Panc1 (cell line): ENCODE results near the gene NRM.

Source experiments
- CTCF ChIP-seq: fragments of 450-650 bp; IDR thresholded peaks from 2 replicates; pipeline ENCODE4 v1.5.1; 2017; ENCODE audit warnings: mild to moderate bottlenecking
- TCF7L2 ChIP-seq: IDR thresholded peaks from 2 replicates; pipeline ENCODE4 v1.6.1; 2011; ENCODE audit warnings: mild to moderate bottlenecking, low read depth, low read length, inconsistent platforms

- TF ChIP-seq CTCF (no peak), TCF7L2 (no peak)
These were observed 35.1 kb upstream of the NRM start for GRCh38 chr6:30725713-30726505.
